Measurements from ENCODE around the gene GPR171. TPM values are rescaled to one million over a fixed set of nuclear protein-coding genes. Genes with fewer than 3 reads are reported as not detected.

Gene GPR171
- polyA plus RNA-seq, 1 experiment = not detected

GRCh38 chr3:151192545-151192944, 10.5 kb downstream of the GPR171 start:
- ChIA-PET CTCF (interaction anchor here (1.1 kb wide), 1 partner anchor 90 kb away, joined by 6 read pairs; no protein-coding TSS in a partner anchor), POLR2A (no interaction called here)
- Histone ChIP-seq H3K4me3 (ENCODE audit: low read depth, low read length) (no peak overlapping the region), H3K27ac (ENCODE audit: low read depth, low read length) (no peak overlapping the region), H3K27me3 (ENCODE audit: control insufficient read depth, insufficient read depth, low read length) (no peaks in the 10 kb centered on the region), H3K9me3 (ENCODE audit: control insufficient read depth, insufficient read depth, low read length) (no peaks in the 10 kb centered on the region)
- no peak for TF ChIP-seq CTCF (IDR thresholded peaks at IDR 0.05; ENCODE audit: low read depth, low read length)
- no peak for DNase-seq (ENCODE audit: low read depth, low spot score)

GRCh38 chr3:151191095-151191494, 11.9 kb downstream of the GPR171 start:
- Histone ChIP-seq H3K27ac (ENCODE audit: low read depth, low read length) (no peak overlapping the region), H3K27me3 (ENCODE audit: control insufficient read depth, insufficient read depth, low read length) (no peaks in the 10 kb centered on the region), H3K4me3 (ENCODE audit: low read depth, low read length) (no peak overlapping the region), H3K9me3 (ENCODE audit: control insufficient read depth, insufficient read depth, low read length) (no peaks in the 10 kb centered on the region)
- ChIA-PET CTCF (interaction anchor here (1.2 kb wide), 1 partner anchor 28 kb away, joined by 4 read pairs; no protein-coding TSS in a partner anchor), POLR2A (no interaction called here)
- no peak for TF ChIP-seq CTCF (IDR thresholded peaks at IDR 0.05; ENCODE audit: low read depth, low read length)
- DNase-seq (ENCODE audit: low read depth, low spot score) = no peak

GRCh38 chr3:151183265-151183671, 19.7 kb downstream of the GPR171 start:
- TF ChIP-seq CTCF (IDR thresholded peaks at IDR 0.05; ENCODE audit: low read depth, low read length) = no peak
- H3K27ac ChIP-seq (ENCODE audit: low read depth, low read length) = no peak overlapping the region
- H3K27me3 ChIP-seq (ENCODE audit: control insufficient read depth, insufficient read depth, low read length) = no peaks in the 10 kb centered on the region
- H3K4me3 ChIP-seq (ENCODE audit: low read depth, low read length) = no peak overlapping the region
- ChIA-PET CTCF (interaction anchor here (1.4 to 2.3 kb wide), 2 partner anchors 15 to 45 kb away, joined by 6 read pairs; no protein-coding TSS in a partner anchor), POLR2A (no interaction called here)
- DNase-seq (ENCODE audit: low read depth, low spot score) = no peak
- H3K9me3 ChIP-seq (ENCODE audit: control insufficient read depth, insufficient read depth, low read length) = no peaks in the 10 kb centered on the region

GRCh38 chr3:151182349-151183079, 20.5 kb downstream of the GPR171 start:
- no peak overlapping the region for H3K27ac ChIP-seq (ENCODE audit: low read depth, low read length)
- TF ChIP-seq CTCF (IDR thresholded peaks at IDR 0.05; ENCODE audit: low read depth, low read length) = no peak
- H3K9me3 ChIP-seq (ENCODE audit: control insufficient read depth, insufficient read depth, low read length) = no peaks in the 10 kb centered on the region
- no peaks in the 10 kb centered on the region for H3K27me3 ChIP-seq (ENCODE audit: control insufficient read depth, insufficient read depth, low read length)
- POLR2A ChIA-PET = no interaction called here
- no peak for DNase-seq (ENCODE audit: low read depth, low spot score)
- CTCF ChIA-PET = interaction anchor here (1.4 to 2.3 kb wide), 2 partner anchors 14 to 46 kb away, joined by 6 read pairs; no protein-coding TSS in a partner anchor
- no peak overlapping the region for H3K4me3 ChIP-seq (ENCODE audit: low read depth, low read length)

- Histone ChIP-seq H3K27ac (ENCODE audit: low read depth, low read length) (no peak overlapping the region), H3K9me3 (ENCODE audit: control insufficient read depth, insufficient read depth, low read length) (no peaks in the 10 kb centered on the region), H3K27me3 (ENCODE audit: control insufficient read depth, insufficient read depth, low read length) (no peaks in the 10 kb centered on the region), H3K4me3 (ENCODE audit: low read depth, low read length) (no peak overlapping the region)
- ChIA-PET CTCF (interaction anchor here (0.9 to 2.6 kb wide), 4 partner anchors 10 to 104 kb away, joined by 3 to 13 read pairs (median 4); no protein-coding TSS in a partner anchor), POLR2A (no interaction called here)
- no peak for DNase-seq (ENCODE audit: low read depth, low spot score)
- no peak for TF ChIP-seq CTCF (IDR thresholded peaks at IDR 0.05; ENCODE audit: low read depth, low read length)
These were observed 24.7 kb downstream of the GPR171 start for GRCh38 chr3:151178208-151178845.

Measured in AG04450 (cell line).